Hematopoietic multipotent progenitor cell treated with erythropoietin and hydrocortisone succinate and interleukin-3 and kit ligand, for 6 days (in vitro differentiated cells): ENCODE results near the gene MVD.

ENCODE experiments used
- DNase-seq: peaks from one replicate; pipeline ENCODE4 v3.0.0-alpha.2; 2015

MVD gene

DNA sequence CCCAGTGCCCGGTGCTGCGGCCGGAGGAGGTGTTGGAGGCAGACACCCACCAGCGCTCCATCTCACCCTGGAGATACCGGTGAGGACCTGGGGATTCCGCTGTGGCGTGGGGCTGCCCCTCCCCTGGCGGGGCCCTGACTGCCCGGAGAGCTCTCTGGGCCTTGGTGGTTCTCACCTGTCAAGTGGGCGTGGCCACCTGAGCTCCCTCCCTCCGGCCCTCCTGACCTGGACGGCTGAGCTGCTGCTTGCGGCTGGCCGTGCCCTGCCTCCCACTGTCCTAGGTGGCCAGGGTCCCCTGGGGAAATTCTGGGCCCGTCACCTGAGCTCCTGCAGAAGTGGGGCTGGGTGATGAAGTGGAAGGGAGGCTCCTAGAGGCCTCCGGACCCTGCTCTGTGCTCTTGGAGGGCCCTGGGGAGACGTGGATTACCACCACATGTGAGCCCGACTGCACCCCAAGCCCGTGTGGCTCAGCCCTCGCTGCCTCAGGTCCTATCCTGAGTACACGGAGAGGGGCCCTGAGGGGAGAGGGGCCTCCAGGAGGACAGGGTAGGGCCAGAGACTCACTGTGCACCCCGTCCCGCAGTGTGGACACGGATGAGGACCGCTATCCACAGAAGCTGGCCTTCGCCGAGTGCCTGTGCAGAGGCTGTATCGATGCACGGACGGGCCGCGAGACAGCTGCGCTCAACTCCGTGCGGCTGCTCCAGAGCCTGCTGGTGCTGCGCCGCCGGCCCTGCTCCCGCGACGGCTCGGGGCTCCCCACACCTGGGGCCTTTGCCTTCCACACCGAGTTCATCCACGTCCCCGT lies 23.5 kb downstream of the MVD start:
- DNase-seq = no peak

DNA sequence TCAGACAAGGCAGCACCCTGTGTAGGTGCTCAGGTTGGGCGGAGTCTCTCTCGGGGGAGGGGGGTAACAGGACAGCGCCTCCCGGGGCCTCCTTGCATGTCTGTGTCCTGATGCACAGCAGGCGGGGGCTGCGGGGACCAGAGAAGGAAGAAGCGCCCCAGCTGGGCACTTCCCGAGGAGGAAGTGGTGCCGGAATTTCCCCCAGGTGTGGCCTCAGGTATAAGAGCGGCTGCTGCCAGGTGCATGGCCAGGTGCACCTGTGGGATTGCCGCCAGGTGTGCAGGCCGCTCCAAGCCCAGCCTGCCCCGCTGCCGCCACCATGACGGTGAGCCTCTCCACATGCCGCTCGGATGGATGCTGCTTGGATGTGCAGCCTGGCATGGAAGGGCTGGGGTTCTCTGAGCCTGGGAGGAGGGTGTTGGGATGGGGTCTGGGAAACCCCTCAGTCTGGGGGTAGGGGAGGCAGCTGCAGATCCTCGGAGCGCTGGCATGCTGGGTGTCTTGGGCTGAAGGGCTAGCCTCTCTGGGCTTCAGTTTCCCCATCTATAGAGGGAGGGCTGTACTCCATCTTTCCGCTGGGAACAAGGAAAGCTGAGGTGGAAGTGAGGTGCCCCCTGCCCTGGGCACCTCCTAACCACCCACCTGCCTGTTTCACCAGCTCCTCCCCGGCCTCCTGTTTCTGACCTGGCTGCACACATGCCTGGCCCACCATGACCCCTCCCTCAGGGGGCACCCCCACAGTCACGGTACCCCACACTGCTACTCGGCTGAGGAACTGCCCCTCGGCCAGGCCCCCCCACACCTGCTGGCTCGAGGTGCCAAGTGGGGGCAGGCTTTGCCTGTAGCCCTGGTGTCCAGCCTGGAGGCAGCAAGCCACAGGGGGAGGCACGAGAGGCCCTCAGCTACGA lies 24.3 kb downstream of the MVD start, which contains the start of gene IL17C:
TSS of gene IL17C (plus strand) at position 250 of the 908 bp plus-strand sequence. CDS start at position 320, 70 bp downstream.
- no peak for DNase-seq

DNA sequence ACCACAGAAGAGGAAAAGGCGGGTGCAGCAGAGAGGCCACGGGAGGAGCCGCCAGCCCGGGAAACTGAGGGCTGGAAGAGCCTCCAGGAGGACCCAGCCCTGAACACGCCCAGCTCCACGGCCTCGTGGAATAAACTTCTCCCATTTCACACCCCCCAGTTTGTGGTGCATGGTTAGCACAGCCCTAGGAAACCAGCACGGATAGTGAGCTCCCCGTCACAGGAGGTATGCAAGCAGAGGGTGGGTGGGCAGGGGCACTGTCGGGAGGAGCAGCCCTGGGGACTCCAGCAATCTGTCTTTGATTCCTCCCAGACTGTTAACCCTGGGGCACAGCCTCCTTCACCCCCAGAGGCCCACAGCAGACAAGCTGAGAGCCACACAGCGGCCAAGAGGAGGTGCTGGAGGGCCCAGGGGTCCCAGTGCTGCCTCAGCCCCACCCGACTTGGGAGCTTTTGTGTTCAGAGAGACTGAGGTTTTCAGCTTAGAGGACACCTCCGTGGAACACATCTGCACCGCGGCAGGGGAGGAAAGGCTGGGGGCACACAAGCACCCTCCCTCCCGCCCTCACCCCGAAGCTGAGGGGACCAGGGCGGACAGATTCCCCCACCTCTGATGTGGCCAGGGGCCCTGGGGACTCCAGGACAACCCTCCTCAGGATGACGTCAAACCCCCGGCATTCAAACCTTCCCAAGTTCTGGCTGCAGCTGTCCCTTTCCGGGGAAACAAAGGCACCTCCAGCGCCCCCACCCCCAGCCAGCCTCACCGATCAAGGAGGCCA lies 26.2 kb downstream of the MVD start:
- no peak for DNase-seq

DNA sequence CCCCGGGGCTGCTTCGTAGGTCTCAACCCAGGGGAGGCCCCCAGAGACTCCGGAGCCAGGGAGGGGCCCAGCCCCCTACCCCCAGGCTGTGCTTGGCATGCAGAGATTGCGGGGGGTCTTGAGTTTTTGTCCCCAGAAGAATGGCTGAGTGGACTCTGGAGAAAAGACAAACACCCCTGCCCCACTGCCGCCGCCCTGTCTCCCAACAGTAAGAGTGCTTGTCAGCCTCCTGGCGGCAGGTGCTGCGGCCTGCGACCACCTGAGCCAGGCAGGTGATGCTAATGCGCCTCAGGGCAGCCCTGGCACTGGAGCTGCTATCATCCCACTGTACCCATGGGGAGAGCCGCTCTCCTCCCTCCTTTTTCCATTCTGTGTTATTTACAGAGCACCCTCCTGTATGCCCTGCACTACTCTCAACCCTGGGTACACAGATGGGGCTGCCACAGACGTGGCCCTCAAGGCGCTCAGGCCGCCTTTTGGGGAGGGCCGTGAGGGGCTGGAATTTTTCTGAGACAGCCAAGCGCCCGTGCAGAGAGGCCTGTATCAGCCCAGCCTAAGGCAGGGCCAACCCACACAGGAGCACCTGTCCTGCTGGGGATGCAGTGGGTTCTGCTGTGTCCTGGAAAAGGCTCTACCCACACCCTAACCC lies 27.1 kb downstream of the MVD start:
- no peak for DNase-seq

DNA sequence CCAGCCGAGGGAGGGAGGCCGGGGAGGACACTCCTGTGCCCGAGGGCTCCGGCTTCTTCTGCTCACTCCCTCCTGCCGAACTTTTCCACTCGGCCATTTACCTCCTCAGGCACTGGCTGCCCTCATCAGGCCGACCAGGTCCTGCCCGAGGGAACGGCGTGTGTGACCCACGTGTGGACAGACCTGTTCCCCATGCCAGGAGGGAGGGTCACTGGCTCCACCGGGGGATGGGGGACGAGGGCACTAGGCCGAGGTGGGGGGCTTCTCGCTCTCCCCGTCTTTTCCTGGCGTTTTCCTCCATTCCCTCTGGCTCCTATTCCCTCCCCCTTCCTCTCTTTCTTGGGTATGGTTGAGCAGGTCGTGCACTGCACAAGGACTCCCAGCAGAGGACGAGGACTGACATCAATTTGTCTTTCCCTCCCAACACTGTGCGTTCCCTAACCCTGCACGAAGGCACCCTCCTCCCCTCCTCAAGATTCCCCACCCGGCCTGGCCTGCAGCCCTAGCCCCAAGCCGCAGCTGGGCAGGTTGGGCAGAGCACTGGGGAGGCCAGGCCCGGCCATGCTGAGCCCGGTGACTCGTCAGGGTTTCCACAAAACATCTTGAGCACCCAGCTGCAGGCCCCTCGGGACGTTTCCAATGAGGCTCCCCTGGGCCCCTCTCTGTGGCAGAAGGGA lies 27.8 kb downstream of the MVD start:
- no peak for DNase-seq

DNA sequence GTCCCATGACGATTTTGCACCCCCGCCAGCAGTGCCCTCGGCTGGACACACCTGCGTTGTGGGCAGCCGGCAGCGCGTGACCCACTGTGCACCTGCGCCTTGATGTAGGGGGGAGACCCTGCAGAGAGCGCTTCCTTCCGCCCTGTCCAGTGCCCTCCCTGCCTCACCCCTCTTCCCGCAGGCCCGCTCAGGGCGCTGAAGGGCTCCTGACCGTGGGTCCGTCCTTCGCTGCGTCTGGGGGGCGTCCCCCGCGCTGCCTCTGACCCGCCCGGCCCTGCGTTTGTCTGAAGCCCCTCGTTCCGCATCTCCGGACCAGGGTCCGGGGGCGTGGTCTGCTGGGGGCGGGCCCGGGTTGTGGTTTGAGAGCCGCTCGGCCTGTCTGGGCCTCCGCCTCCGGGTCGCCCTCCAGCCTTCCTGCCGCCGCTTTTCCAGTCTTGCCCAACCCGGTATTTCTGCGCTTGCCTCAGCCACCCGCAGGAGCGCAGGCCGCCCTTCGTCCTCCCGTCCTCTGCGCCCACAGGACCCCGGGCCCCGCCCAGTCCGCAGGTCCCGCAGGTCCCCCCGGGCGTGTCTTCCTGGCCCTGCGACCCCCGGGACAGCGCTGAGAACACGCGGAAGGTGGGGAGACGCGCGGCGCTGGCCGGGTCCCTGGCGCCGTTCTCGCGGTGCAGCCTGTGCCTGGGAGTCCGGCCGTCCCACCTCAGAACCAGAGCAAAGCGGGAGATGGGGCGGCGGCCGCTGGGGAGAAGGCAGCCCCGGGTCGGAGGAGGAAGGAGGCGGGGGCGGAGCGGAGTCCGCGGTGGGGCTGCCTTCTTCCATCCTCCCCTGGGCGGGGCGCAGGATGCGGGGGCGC lies 28.5 kb downstream of the MVD start:
- peak; percentile 69 for DNase-seq

DNA sequence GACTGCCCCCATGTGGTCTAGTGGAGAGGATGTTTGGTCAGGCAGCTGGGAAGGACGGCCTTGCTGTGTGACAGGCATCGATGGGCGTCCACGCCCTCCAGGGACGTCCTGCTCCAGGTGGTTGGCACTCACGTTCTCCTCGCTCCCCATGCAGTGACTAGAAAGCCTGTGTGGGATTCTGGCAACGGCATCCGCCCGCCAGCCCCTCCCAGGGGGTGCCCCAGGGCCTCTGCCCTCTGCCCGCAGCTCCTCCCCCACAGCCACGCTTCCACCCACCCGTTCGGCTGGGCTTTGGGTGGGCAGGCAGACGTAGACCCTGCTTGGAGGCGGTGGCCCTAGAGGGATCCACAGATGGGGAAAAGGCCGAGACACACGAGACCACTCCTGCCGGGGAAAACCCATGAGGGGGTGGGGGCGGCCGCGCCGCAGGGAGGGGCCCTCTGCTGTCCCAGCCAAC lies 29.2 kb downstream of the MVD start:
- peak; percentile 64 for DNase-seq

DNA sequence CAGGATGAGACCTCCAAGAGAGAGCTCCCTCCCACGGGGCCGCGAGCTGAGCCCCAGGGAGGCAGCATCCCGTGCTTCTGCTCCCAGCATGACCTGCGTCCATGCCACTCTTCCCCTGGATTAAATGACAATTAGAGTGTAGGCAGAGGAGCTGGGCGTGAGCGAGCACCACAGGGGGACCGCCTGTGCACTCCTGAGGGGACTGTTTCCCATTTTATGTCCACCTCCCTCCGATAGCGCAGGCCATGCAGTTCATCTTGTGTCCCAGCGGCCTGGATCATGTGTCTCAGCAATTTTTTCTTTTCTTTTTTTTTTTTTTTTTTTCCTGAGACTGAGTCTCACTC lies 30.3 kb downstream of the MVD start:
- no peak for DNase-seq

DNA sequence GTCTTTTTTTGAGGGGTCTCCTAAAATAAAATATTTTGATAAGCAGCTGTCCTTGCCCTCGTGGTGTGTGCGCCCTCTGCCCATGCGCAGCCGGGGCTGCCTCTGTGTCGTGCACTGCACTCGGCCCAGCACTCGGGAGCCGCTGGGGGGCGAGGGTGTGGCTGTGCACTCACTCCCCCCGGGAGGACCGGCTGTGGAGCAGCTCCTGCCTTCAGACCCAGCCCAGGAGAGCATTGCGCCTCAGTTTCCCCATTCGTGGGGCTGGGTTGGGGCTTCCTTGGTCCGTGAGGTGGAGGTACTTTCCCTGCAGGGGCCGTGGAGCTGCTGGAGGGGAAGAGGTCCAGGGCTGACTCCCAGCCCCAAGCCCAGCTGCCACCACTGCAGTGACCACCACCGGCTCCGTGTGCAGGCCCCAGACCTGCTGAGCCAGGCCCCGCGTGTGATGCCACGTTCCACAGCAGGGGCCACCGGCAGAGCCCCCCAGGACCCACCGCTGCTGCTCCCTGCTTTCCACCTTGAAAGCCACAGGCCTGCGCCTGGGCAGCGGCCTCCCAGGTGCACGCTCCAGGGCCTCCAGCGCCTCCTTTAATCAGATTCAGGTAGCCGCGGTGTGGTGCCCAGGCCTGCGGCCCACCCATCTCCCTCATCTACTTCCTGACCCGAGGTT lies 30.8 kb downstream of the MVD start:
- no peak for DNase-seq

DNA sequence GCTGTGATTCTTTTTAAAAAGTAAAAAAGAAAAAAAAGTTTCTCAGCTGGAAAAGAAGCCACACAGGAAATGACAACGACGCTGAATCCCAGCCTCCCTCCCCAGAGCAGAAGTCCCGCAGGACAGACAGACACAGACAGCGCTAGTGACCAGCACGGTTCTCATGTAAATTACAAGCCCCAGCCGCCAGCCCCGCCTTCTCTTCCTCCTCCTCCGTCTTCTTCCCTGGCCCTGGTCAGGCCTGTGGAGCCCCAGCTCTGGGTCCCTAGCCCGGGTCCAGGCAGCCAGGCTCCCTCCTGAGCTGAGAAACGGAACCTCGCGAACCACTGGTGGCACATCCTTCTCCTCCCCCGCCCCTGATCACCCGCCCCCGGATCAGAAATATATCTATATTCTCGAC lies 31.5 kb downstream of the MVD start:
- no peak for DNase-seq

DNA sequence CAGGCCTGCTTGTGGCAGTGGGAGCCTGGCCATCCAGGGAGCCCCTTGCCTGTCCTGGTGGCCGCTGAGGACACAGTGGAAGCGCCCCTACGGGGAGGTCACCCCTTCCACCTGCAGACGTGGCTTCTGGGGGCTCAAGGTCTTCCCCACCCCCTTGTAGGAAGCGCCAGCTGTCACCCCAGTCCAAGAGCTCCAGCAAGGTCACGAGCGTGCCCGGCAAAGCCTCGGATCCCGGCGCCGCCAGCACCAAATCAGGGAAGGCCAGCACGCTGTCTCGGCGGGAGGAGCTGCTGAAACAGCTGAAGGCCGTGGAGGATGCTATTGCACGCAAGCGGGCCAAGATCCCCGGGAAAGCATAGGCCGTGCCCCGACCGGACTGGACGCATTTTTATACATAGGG lies 31.9 kb downstream of the MVD start:
- DNase-seq = no peak

DNA sequence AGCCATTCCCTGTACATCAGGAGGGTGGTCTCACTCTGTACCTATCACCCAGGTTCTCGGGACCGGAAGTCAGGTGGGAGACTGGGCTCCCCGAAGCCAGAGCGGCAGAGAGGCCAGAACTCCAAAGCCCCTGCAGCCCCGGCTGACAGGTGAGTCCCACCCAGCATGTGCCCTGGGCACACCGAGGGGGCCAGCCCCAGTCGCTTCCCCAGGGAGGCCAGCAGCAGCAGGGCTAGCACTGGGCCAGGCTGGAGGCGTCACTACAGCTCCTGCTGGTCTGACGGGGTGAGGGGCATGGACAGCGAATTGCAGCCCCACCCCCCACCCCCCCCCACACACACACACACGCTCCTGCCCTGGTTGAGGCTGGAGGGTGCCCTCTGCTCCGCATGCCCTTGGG lies 32.5 kb downstream of the MVD start:
- no peak for DNase-seq

DNA sequence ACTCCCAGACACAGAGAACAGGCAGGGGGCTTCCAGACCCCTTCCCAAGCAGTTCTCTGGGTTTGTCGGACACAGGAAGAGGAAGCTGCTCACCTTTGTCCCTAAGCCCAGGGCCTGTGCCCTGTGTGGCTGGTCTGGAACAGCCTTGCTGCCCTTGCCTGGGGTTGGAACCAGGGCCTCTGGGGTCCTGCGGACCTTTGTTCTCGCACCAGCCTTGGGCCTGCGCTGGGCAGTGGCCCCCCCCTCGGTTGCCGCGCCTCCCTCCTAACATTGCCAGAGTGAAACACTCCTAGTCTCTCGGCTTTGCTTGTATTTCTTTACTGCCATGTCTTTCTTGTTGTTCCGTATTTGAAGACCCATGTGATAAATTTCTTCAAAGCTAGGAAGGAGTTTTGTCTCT lies 33.1 kb downstream of the MVD start:
- DNase-seq = no peak

DNA sequence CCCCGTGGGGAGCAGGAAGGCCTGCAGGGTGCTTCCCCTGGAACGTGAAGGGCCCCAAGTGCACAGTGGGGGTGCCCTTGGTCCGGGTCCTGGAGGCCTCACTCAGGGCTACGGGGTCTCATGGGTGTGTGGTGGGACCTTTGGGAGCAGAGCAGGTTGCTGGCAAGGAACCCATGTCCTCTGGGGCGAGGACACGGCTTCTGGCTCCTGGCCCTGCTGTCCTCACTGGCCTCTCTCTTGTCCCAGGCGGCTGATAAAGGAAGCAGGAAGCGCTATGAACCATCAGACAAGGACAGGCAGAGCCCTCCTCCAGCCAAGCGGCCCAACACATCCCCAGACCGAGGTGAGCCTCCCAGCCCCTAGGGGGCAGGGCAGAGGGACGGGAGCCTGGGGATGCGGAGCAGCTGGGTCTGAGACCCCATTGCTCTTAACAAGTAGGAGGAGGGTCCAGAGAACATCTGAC lies 34.3 kb downstream of the MVD start:
- DNase-seq = peak; percentile 63

DNA sequence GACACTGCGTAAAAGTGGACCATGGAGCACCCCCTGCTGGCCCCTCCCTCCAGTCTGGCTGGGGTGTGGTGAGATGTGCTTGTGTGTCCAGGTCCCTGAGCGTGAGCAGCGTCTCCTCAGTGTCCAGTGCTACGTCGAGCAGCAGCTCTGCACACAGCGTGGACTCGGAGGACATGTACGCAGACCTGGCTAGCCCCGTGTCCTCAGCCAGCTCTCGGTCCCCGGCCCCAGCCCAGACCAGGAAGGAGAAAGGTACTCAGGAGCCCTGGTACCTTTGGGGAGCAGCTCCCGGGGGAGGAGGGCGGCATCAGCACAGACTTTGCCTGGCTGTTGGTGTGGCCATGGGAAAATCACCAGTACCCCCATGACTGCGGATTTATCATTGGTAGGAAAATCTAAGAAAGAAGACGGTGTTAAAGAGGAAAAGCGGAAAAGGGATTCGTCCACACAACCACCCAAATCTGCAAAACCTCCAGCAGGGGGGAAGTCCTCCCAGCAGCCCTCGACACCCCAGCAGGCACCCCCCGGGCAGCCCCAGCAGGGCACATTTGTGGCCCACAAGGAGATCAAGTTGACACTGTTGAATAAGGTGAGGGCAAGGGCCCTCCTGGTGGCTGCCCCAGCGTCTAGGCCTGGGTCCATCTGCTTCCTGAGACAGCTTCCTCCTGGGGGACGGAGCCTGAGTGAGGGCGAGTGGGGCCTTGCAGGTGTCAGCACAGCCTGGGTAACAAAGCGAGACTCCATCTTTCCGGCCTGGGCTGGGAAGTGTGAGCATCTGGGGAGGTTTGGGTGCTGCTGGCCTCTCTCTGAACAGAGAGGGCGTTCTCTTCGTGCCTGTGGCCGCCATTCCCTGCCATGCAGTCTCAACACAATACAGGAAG lies 35.1 kb downstream of the MVD start:
- DNase-seq = no peak

DNA sequence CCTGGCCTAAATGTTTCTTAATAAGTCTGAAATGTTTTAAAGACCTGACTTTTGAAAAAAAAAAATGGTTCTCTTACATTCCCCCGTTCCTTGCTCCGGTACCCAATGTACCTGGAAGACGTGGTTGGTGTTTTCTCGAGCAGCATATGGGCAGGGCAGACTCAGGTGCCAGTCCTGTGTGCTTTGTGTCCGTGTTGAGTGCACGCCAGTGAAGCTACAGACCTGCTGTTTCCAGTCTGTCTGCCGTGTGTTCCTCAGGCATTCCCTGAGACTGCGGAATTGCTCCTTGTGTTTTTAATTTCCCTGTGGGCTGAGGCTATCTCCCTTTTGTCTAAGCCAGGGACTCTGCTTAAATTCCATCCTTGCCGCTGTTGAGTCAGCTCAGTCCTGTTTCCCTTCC lies 36.2 kb downstream of the MVD start:
- no peak for DNase-seq

DNA sequence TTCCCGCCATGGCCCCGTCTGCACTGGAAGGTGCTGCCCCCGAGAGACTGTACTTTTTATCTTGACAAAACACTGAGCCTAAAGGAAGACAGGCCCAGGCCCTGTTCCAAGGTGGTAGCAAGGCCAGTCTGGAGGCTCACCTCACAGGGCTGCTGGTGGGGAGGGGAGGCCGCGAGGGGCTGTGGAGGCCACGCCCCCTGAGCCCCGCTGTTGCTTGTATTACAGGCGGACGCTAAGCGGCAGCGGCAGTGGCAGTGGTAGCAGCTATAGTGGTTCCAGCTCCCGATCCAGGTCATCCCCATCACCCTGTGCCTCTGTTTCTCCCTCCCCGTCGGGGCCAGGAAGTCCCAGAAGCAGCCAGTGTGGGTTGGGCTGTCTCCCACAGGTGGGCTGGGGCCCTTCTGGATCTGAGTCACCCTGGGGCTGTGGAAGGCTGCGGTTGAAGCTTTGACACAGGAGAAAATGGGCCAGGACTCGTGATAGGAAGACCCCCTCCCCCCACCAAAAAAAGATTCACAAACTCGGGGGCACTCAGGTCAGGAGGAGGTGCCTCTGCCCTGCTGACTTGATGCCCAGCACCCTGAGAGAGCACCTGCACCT lies 37.8 kb downstream of the MVD start:
- DNase-seq = no peak

DNA sequence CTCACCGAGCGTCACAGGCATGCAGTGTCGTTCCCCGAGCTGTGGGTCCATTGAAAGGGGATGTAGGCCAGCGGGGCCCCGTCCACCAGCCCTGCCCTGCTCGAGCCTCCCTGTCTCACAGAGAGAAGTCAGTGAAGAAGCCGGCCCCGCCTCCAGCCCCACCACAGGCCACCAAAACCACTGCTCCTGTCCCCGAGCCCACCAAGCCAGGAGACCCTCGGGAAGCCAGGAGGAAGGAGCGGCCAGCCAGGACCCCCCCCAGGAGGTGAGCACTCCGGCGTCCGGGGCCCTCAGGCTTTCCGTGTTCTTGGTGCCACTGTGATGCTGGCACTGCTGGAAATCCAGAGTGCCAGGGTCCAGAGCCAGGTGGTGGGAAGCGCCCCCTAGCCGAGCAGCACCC lies 38.4 kb downstream of the MVD start:
- DNase-seq = no peak

DNA sequence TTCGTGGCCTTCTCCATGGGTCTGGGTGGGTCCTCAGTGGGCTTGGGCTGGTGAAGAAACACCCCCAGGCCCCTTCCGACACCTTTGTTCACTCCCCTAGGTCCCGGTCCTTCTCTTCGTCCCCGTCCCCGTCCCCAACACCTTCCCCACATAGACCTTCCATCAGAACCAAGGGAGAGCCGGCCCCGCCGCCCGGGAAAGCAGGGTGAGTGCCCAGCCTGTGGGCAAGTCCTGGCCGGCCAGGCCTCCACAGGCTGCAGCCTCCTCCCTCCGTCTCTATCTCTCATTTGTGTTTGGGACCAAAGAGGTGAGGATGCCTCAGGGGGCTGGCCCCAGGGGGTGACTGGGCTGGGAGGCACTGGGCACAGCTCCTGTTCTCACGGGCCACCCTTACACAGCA lies 39.0 kb downstream of the MVD start:
- DNase-seq = no peak
